GM19372 (cell line): ENCODE data around the gene FAM118B.
"Not testable (repeated sequence)": the region's sequence is repeated elsewhere in the genome, so short reads cannot be mapped to it uniquely, and the experiment has no call there.

Source experiments
- ATAC-seq: cut with Tn5 transposase; IDR thresholded peaks from one replicate; pipeline ENCODE4 v1.9.1; 2021; ENCODE audit warnings: mild to moderate bottlenecking, low read depth, moderate library complexity; ENCODE audit not compliant: unreplicated experiment

The FAM118B gene

DNA sequence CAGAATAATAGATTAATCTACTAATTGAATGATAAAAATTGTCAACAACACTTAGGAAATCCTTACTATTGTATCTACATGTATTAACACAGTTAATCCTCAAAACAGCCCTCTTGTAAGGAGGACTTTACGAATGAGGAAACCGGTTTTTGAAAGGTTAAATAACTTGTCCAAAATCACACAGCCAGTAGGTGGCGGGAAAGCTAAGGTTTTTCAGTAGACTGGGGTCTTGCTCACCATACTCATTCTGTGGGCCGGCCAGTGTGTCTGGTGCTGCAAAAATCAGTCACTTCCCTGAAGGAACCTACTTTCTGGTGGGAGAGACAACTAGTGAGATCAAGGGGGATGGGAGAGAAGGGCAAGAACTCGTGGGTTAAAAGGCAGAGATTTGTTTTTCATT lies 96.1 kb downstream of the FAM118B start:
- ATAC-seq, result no peak

DNA sequence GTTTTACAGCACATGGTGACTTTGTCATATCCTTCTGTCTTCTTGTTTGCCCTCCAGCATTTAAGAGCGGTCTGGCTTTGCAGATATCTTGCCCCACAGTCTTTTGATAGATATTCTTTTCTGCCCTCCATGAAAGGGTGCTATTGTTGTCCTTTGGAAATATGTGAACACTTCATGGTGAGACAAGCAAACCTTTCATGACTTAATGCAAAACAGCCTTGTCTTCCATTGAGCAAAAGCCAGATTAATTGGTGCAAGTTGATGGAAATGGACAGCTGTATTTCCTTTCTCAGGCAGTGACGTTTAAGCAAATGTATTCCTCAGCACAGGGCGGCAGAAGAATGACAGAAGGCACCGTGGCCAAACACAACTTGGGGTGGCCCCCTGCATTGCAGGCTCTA lies 96.7 kb downstream of the FAM118B start:
- no peak for ATAC-seq

DNA sequence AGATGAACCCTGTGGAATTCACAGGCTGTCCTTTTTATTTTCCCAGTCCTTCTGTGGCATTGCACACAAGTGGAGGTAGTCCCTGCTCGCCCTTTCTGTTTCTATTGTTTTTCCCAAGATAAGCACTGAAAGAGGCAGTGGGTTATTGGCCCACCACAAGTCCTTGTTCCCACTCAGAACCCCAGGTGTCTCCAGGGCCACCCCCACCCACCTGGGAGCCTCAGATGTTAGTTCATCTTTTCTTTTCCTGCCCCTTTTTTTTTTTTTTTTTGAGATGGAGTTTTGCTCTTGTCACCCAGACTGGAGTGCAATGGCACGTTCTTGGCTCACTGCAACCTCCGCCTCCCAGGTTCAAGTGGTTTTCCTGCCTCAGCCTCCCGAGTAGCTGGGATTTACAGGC lies 97.2 kb downstream of the FAM118B start:
- ATAC-seq, result not testable (repeated sequence)

DNA sequence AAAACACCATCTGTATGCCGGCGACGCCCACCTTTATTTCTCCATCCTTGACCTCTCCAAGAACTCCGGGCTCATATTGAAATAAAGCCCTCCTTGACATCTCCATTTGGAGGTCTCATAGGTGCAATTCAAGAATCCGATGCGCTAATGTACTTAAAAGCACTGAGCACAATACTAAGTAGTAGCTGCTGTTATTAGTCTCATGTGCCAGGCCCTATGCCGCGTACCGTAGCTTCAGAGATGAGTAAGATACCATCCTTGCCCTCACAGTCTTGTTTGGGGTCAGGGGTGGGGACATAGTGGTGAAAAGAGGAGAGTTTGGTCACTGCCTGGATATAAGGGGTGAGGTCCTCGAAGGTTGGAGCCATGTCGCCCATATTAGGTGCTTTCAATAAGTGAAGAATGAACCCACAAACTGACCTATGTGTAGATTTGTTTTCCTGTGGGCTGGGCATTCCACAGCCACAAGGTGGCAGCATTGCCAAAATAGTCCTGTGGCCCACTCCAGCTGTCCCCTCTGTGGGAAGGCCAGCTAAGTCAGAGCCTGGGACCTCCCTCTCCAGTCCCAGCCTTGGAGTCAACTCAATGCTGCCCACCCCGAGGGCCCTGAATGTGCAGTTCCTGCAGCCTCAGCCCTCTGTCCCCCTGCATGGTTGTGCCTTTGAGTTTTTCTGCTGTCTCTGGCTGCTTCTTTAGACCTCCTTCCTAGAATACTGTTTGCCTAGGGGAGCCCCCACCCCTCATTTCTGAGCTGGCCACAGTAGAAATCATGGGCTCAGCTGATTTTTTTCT lies 98.8 kb downstream of the FAM118B start:
- ATAC-seq, result peak; percentile 48

DNA sequence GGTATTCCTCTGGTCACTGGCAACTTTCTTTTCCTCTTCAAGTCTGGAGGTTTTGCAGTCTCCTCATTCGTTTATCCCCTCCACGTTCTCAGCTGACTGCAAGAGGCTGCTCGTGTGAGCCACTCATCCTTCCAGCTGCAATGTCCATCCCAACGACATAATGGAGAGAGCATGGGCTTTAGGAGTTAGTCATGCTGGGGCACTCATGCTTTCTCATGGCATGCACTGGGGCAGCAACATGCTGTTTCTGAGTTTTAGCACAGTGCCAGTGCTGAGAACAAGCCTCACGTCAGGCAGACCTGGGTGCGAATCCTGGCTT lies 99.4 kb downstream of the FAM118B start:
- no peak for ATAC-seq

DNA sequence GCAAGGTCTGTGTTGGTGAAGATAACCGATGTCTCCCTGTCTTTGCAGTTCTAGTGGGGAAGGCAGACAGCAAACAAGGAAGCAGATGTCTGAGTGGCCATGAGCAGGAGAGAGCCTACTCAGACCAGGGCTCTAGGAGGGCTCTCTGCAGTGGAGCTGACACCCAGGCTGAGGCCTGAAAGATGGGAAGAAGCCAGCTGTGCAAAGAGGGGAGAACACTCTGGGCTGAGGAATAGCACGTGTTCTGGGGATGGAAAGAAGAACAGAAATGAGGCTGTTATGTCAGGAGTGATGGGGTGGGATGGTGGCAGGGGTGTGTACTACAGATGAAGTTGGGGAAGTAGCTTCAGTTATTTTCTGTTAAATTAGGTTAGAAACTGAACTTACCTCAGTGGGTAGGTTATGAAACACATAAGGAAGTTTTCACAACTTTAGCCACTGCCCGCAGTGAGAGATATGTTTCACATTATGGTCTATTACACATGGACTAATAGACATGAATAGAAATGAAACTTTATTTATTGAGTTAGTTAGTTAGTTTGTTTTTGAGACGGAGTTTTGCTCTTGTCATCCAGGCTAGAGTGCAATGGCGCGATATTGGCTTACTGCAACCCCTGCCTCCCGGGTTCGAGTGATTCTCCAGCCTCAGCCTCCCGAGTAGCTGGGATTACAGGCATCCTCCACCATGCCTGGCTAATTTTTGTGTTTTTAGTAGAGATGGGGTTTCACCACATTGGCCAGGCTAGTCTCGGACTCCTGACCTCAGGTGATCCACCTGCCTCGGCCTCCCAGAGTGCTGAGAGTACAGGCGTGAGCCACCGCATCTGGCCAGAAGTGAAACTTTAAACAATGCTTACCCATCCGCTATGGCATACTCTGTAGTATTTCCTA lies 100.1 kb downstream of the FAM118B start:
- ATAC-seq, result no peak
